Cardiac septum (tissue), 1 donor: ENCODE data around the gene PTPRH. TPM values are rescaled to one million over a fixed set of nuclear protein-coding genes. Genes with fewer than 3 reads are reported as not detected.
"Not testable (repeated sequence)": the region's sequence is repeated elsewhere in the genome, so short reads cannot be mapped to it uniquely, and the experiment has no call there.

Experiments used
- DNase-seq: peaks from one replicate; pipeline ENCODE4 v3.0.0-alpha.2; 2020; ENCODE audit warnings: low spot score
- intact Hi-C: fragments of 100-400 bp; cut with DNase I; formaldehyde crosslinking; loops from one replicate; pipeline ENCODE4 v1.14.0; 2022
- total RNA-seq: library from RNA; stranded (reverse); fragmentation: NEBNext Ultra II Directional; extraction: Animal tissue kit (Norgen Biotek cat#: 25700); gene quantifications from one replicate; pipeline ENCODE4 v1.2.1, GENCODE V29; 2021
- donor health status: DM: no; HTN: no; CAD: no.

The PTPRH gene
- total RNA-seq, 1 donor from 2014 or later = 3.7 TPM

GRCh38 chr19:55165952-55166529 is 43.3 kb downstream of the PTPRH start:
- intact Hi-C loops = no loop called here
- DNase-seq = no peak

- intact Hi-C loops = no loop called here
- DNase-seq = no peak
Measured at GRCh38 chr19:55161571-55162322, 47.6 kb downstream of the PTPRH start.

- intact Hi-C loops = no loop called here
Measured at GRCh38 chr19:55160986-55161365, 48.3 kb downstream of the PTPRH start.

GRCh38 chr19:55160128-55160985 is 48.9 kb downstream of the PTPRH start:
- intact Hi-C loops = no loop called here
- DNase-seq = peak; percentile 93

More at GRCh38 chr19:55160986-55161365, 48.3 kb downstream of the PTPRH start:
- no peak for DNase-seq

- peak; percentile 91 for DNase-seq
- intact Hi-C loops = loop anchor here (2.0 kb wide), 1 partner anchor 42 kb away; the partner anchor contains the start of gene PPP1R12C
Measured at GRCh38 chr19:55158848-55159749, 50.2 kb downstream of the PTPRH start.

- DNase-seq = no peak
- intact Hi-C loops = loop anchor here (2.0 kb wide), 1 partner anchor 42 kb away; the partner anchor contains the start of gene PPP1R12C
Measured at GRCh38 chr19:55158423-55158822, 50.9 kb downstream of the PTPRH start.

- intact Hi-C loops = no loop called here
Measured at GRCh38 chr19:55157064-55157908, 52.0 kb downstream of the PTPRH start, which contains the start of gene TNNI3. TNNI3 (minus strand) TSS chr19:55157732; CDS start chr19:55157589, 143 bp downstream.

GRCh38 chr19:55156202-55157063 is 52.9 kb downstream of the PTPRH start:
- intact Hi-C loops = no loop called here

More at GRCh38 chr19:55157064-55157908, 52.0 kb downstream of the PTPRH start, which contains the start of gene TNNI3:
- peak; percentile 87 for DNase-seq

GRCh38 chr19:55155784-55156183 is 53.5 kb downstream of the PTPRH start:
- DNase-seq, intact Hi-C loops: not testable (repeated sequence)

More at GRCh38 chr19:55156202-55157063, 52.9 kb downstream of the PTPRH start:
- DNase-seq = peak; percentile 84

GRCh38 chr19:55153652-55154264 is 55.5 kb downstream of the PTPRH start:
- DNase-seq = no peak
- intact Hi-C loops = no loop called here

- intact Hi-C loops = no loop called here
- DNase-seq = no peak
Measured at GRCh38 chr19:55152017-55152416, 57.3 kb downstream of the PTPRH start.

- DNase-seq = no peak
- intact Hi-C loops = no loop called here
Measured at GRCh38 chr19:55149078-55150003, 60.0 kb downstream of the PTPRH start, which contains the start of gene TNNT1. TNNT1 (minus strand) TSS chr19:55149206; CDS start chr19:55147157, 2,049 bp downstream.

GRCh38 chr19:55147545-55148251 is 61.6 kb downstream of the PTPRH start:
- intact Hi-C loops = no loop called here
- no peak for DNase-seq

GRCh38 chr19:55146705-55147273 is 62.5 kb downstream of the PTPRH start:
- no peak for DNase-seq
- intact Hi-C loops = no loop called here
